HL-60 (cell line): ENCODE measurements around the gene IL1RAPL2.

Experiments used
- GABPA ChIP-seq: IDR thresholded peaks from 2 replicates; pipeline ENCODE4 v1.6.1; 2012; ENCODE audit warnings: low read depth
- POLR2AphosphoS5 ChIP-seq: IDR thresholded peaks from 2 replicates; pipeline ENCODE4 v1.6.1; 2012; ENCODE audit warnings: low read depth
- REST ChIP-seq: IDR thresholded peaks from 2 replicates; pipeline ENCODE4 v1.6.1; 2012; ENCODE audit warnings: low read depth; ENCODE audit not compliant: insufficient replicate concordance
- TF ChIP-seq, protein P1 (sequence below): IDR thresholded peaks from one replicate; pipeline ENCODE4 v1.5.1; 2011; ENCODE audit warnings: low read length, control low read depth, inconsistent platforms; ENCODE audit not compliant: insufficient read depth

- TF ChIP-seq, protein P1, sequence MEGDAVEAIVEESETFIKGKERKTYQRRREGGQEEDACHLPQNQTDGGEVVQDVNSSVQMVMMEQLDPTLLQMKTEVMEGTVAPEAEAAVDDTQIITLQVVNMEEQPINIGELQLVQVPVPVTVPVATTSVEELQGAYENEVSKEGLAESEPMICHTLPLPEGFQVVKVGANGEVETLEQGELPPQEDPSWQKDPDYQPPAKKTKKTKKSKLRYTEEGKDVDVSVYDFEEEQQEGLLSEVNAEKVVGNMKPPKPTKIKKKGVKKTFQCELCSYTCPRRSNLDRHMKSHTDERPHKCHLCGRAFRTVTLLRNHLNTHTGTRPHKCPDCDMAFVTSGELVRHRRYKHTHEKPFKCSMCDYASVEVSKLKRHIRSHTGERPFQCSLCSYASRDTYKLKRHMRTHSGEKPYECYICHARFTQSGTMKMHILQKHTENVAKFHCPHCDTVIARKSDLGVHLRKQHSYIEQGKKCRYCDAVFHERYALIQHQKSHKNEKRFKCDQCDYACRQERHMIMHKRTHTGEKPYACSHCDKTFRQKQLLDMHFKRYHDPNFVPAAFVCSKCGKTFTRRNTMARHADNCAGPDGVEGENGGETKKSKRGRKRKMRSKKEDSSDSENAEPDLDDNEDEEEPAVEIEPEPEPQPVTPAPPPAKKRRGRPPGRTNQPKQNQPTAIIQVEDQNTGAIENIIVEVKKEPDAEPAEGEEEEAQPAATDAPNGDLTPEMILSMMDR: no peak
- TF ChIP-seq GABPA (no peak), POLR2AphosphoS5 (no peak), REST (no peak)
These were observed 977.3 kb downstream of the IL1RAPL2 start for GRCh38 chrX:105543283-105543682.
